NCI-H2196 treated with DMSO at 0.1 percent for 48 hours (cell line): Measurements from ENCODE around the gene OBSCN.

ENCODE experiments used
- DNase-seq: peaks from one replicate; lab custom pipeline; 2025; ENCODE audit not compliant: unreplicated experiment; lab: John Stamatoyannopoulos, UW

The OBSCN gene

GRCh38 chr1:228398741-228399461 lies 191.1 kb downstream of the OBSCN start:
- DNase-seq = no peak

GRCh38 chr1:228399531-228400236 lies 191.8 kb downstream of the OBSCN start:
- DNase-seq = no peak

GRCh38 chr1:228400237-228400651 lies 192.4 kb downstream of the OBSCN start:
- no peak for DNase-seq

DNA sequence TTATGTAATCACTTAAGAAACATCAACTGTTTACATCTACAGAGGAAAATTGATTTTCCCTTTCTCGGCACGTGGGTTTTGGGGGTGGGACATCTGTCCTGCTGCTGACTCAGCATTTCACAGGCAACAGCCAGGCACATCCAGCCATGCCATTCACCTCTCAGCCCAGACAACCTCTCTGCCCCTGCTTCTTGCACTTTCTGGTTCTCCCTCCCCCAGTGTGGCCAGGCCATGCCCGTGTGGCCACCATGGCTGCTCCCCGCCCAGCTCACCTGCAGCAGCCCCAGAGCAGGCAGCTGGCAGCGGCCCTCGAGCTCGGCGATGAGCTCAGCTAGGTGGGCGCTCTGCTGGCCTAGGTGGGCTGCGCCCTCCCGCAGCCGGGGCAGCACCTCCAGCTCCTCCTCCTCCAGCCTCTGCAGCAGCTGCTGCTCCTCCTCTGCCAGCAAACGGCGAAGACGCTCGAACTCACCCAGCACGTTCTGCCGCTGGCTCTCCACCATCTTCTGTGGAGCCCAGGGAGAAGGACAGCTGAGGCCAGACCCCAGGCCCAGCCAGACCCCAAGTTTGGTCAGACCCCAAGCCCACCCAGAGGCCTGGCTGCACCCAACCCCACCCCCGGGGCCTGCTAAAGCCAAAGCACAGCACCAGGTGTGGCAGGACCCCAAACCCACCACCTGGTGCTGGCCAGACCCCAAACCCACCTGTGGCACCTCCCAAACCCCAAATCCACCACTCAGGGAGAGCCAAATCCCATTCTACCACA lies 193.0 kb downstream of the OBSCN start:
- DNase-seq = no peak

- no peak for DNase-seq
These were observed 194.2 kb downstream of the OBSCN start for GRCh38 chr1:228401782-228402640.

GRCh38 chr1:228402641-228403025 lies 194.8 kb downstream of the OBSCN start:
- DNase-seq = no peak

GRCh38 chr1:228403231-228403631 lies 195.4 kb downstream of the OBSCN start:
- DNase-seq = no peak

DNA sequence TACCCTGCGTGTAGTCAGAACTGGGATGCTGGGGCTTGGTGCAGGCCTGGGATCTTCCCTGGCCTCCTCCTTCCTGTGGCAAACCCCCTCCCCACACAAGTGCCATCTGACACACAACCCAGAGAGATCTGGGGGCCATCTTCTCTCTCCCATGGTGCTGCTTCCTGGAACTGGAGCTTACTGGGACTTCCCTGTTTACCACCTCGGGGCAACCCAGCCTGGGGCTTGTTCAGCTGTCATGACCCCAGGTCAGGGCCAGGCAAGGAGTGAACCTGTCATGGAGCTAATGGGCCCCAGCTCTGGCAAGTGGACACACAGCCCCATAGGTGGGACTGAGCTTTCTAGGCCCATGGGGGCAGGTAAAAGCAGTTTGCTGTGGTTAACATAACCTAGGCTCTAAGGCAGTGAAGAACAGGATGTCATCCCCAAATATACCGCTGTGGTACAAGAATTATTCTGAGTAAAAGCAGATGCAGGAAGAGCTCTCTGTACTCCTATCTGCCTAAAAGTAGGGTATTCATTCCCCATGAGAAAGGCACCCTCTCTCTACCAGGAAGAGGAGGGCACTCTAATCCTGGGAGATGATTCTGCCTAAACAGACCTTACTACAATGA lies 196.4 kb downstream of the OBSCN start:
- DNase-seq = no peak

- no peak for DNase-seq
These were observed 197.5 kb downstream of the OBSCN start for GRCh38 chr1:228405200-228405978.

GRCh38 chr1:228405979-228406228 lies 198.1 kb downstream of the OBSCN start:
- DNase-seq = no peak

- no peak for DNase-seq
These were observed 199.5 kb downstream of the OBSCN start for GRCh38 chr1:228407106-228408040.

- no peak for DNase-seq
These were observed 200.4 kb downstream of the OBSCN start for GRCh38 chr1:228408041-228408868.

DNA sequence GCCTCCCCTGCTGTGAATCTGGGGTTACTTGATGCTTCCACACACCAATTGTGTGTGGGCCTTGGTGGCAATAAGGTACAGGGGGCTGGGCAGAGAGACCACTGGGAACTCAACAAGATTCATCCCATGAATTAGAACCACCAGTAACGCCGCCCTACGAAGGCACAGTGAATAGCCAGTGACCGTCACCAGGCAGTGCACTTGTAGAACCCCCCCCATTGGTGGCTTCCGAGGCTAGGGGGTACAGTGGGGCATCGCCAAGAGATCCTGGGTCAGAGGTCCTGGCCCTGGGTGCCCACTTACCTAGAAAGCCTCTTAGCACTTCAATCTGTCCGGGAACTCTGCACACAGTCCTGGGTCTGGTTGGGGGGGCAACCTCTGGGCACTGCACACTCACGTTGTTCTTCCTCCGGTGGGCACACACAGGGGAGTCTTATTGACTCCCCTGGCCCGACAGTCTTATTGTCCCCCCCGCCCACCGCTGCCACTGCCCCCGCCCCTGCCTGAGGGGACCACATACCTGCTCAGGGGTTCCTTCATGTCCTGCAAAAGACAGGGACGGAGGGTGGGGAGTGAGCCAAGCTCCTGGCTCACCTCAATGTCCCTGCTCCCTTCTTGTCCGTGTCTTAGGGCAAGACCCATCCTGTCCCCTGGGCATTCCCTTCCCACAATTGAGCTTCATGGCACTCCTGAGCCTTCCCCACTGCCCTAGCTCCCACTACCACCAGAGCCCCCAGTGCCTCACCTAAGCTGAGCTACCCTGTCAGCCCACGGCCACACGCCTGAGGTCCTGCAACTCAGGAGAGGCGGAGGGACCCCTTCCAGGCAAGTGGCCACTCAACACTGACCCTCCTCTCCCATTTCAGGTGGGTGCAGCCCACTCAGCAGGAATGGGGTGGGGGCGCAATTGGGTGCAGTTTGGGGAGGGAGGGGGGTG lies 201.3 kb downstream of the OBSCN start:
- no peak for DNase-seq

- no peak for DNase-seq
These were observed 202.2 kb downstream of the OBSCN start for GRCh38 chr1:228410015-228410414.

GRCh38 chr1:228410671-228411070 lies 202.8 kb downstream of the OBSCN start:
- no peak for DNase-seq

GRCh38 chr1:228411121-228411520 lies 203.3 kb downstream of the OBSCN start:
- no peak for DNase-seq
